GM12891 (cell line): ENCODE data around the gene SLC7A11.

Source experiments
- POLR2A ChIP-seq: IDR thresholded peaks from 2 replicates; pipeline ENCODE4 v1.6.1; 2011; ENCODE audit warnings: low read depth, low read length, control low read depth
- POLR2AphosphoS5 ChIP-seq: IDR thresholded peaks from 2 replicates; pipeline ENCODE4 v1.6.1; 2011; ENCODE audit warnings: low read depth, low read length, control low read depth

- TF ChIP-seq POLR2AphosphoS5 (no peak), POLR2A (no peak)
These were observed 25.8 kb downstream of the SLC7A11 start for GRCh38 chr4:138216272-138216867.
